Ovary (tissue), 3 donors: ENCODE data around the gene ADAMTS3.

Experiments
- EP300 ChIP-seq: sonication (generic); formaldehyde crosslinking; IDR thresholded peaks from one replicate; pipeline ENCODE4 v1.6.1; 2017; ENCODE audit warnings: antibody characterized with exemption
- POLR2A ChIP-seq: fragments of 450-650 bp; IDR thresholded peaks from one replicate; pipeline ENCODE4 v1.6.1; 2017; ENCODE audit warnings: antibody characterized with exemption, mild to moderate bottlenecking, moderate library complexity
- TF ChIP-seq, protein P1 (sequence below), 3 donors: fragments of 450-650 bp in 2 of 3; fragments of 200-600 bp in 1 of 3; IDR thresholded peaks; one replicate each; pipeline versions ENCODE4 v1.5.1 to v1.8.0; 2016 to 2022; ENCODE audit warnings: antibody characterized with exemption in 3 of 3, mild to moderate bottlenecking in 1 of 3
- donor health status: DM: no; HTN: no; CAD: no.

DNA sequence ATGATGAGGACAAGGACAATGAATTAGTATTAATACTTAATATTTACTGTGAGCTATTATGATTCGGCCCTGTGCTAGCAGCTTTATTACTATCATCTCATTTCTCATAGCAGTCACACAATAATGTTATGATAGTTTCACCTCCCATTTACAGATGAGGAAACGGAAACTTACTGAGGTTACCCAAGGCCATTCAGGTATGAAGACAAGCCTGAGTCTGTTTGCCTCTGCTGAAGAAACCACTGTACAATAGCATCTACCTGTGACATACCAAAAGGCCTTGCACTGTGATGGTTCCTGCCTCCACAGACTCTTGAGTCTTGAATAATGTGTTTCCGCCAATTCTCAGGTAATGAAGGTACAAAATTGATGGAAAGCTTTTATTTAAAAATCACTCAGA lies 288.8 kb downstream of the ADAMTS3 start:
- TF ChIP-seq EP300 = no peak
- TF ChIP-seq POLR2A = no peak
- TF ChIP-seq, protein P1, sequence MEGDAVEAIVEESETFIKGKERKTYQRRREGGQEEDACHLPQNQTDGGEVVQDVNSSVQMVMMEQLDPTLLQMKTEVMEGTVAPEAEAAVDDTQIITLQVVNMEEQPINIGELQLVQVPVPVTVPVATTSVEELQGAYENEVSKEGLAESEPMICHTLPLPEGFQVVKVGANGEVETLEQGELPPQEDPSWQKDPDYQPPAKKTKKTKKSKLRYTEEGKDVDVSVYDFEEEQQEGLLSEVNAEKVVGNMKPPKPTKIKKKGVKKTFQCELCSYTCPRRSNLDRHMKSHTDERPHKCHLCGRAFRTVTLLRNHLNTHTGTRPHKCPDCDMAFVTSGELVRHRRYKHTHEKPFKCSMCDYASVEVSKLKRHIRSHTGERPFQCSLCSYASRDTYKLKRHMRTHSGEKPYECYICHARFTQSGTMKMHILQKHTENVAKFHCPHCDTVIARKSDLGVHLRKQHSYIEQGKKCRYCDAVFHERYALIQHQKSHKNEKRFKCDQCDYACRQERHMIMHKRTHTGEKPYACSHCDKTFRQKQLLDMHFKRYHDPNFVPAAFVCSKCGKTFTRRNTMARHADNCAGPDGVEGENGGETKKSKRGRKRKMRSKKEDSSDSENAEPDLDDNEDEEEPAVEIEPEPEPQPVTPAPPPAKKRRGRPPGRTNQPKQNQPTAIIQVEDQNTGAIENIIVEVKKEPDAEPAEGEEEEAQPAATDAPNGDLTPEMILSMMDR (IDR thresholded peaks at IDR 0.05) = no peak
